Measurements from ENCODE around the gene TRIM2. TPM values are rescaled to one million over a fixed set of nuclear protein-coding genes. Genes with fewer than 3 reads are reported as not detected.

TRIM2 gene
- total RNA-seq, 3 donors from 2014 or later: 26.7 to 109 (median 52.4) TPM

DNA sequence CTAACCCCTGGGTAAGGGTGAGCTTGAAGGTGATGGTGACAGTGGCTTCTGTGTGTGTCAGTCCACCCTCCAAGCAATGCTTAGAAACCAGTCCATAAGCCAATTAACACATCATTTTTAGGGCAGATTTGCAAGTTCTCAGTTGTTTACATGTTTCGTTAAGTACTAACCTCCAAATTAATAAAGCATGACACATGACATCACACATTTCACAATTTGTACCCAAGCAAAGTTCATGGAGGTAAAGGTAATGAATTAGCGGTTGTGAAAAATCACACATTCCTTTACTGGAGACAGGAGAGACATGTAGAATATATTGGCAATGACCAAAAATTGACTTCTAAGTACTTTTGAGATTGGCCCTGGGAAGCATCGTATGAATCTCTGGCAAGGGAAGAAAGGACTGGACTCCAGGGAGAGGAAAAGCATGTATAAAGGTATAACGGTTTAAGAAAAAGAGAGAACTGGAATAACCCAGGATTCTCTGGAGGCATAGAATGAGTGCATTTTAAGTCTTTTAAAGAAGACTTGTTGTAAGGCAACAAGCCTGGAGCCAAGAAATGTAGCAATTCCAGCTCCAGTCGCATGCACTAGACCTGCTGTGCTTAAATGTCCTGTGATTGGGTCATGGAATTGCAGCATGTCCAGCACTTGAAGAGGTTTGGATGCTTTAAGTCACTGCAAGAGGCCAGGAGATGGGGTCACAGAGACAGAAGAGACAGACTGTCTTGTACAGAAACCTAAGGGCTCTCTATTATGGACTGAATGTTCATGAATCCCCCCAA is 34.1 kb downstream of the TRIM2 start:
- Histone ChIP-seq H3K4me1 (peaks cover 4 to 12% of the 10 kb centered on the region in 2 donors), H3K27me3 (no peaks in the 10 kb centered on the region), H3K4me3 (no peak overlapping the region), H3K36me3 (no peaks in the 10 kb centered on the region), H3K27ac (no peak overlapping the region), H3K9me3 (no peaks in the 10 kb centered on the region)
- TF ChIP-seq, protein P1, sequence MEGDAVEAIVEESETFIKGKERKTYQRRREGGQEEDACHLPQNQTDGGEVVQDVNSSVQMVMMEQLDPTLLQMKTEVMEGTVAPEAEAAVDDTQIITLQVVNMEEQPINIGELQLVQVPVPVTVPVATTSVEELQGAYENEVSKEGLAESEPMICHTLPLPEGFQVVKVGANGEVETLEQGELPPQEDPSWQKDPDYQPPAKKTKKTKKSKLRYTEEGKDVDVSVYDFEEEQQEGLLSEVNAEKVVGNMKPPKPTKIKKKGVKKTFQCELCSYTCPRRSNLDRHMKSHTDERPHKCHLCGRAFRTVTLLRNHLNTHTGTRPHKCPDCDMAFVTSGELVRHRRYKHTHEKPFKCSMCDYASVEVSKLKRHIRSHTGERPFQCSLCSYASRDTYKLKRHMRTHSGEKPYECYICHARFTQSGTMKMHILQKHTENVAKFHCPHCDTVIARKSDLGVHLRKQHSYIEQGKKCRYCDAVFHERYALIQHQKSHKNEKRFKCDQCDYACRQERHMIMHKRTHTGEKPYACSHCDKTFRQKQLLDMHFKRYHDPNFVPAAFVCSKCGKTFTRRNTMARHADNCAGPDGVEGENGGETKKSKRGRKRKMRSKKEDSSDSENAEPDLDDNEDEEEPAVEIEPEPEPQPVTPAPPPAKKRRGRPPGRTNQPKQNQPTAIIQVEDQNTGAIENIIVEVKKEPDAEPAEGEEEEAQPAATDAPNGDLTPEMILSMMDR (IDR thresholded peaks at IDR 0.05): no peak
- TF ChIP-seq POLR2A (IDR thresholded peaks at IDR 0.05) (no peak), POLR2AphosphoS5 (IDR thresholded peaks at IDR 0.05) (no peak)
- intact Hi-C loops (cut with DNase I; ENCODE audit: low total_unique reads): loop anchor here (10.0 kb wide), 1 partner anchor 76 kb away; no protein-coding TSS in a partner anchor
- DNase-seq (ENCODE audit: low spot score in 2 of 2): no peak

DNA sequence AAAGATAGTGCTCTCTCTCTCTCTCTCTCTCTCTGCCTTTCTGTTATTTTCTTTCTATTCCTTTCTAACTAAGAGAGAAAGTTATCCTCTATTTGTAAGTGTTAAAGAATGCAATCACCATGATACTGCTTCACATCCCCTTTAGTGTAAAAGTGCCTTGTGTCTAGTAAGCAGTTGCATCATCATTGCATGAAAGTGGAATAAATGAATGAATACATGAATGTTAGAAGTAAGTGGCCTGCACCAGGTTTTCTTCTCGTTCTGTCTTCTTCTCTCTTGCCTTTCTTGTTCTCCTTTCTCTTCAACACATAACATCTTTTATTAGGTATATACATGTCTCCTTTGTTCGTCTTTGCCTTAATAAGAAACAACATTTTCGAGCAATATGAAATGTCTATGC is 35.2 kb downstream of the TRIM2 start:
- H3K9me3 ChIP-seq: no peaks in the 10 kb centered on the region
- no peaks in the 10 kb centered on the region for H3K27me3 ChIP-seq
- peaks cover 0 to 3% of the 10 kb centered on the region in 2 donors for H3K4me1 ChIP-seq
- TF ChIP-seq, protein P1 (IDR thresholded peaks at IDR 0.05): no peak
- no peak for TF ChIP-seq POLR2A (IDR thresholded peaks at IDR 0.05)
- no peak for TF ChIP-seq POLR2AphosphoS5 (IDR thresholded peaks at IDR 0.05)
- H3K27ac ChIP-seq: no peak overlapping the region
- no peaks in the 10 kb centered on the region for H3K36me3 ChIP-seq
- intact Hi-C loops (cut with DNase I; ENCODE audit: low total_unique reads): loop anchor here (10.0 kb wide), 1 partner anchor 75 kb away; no protein-coding TSS in a partner anchor
- no peak for DNase-seq (ENCODE audit: low spot score in 2 of 2)
- no peak overlapping the region for H3K4me3 ChIP-seq

DNA sequence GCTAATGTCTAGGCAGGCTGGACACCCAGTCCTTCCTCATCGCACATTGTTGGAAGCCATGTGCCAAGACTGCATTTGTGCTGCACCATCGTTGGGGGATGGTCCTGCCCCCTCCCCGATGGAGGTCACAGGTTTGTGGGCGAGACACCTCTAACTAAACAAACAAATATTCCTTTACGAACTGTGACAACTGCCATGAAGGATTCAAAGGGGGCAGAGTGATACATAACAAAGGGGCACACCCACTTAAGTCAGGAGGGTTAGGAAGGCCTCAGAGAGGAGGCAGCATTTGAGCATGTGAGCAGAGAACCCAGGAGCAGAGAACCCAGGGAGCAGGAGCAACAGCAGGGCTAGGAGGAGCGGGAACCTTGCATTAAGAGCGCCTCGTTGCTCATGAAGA is 37.1 kb downstream of the TRIM2 start:
- no peak for DNase-seq (ENCODE audit: low spot score in 2 of 2)
- Histone ChIP-seq H3K4me3 (no peak overlapping the region), H3K9me3 (no peaks in the 10 kb centered on the region), H3K27ac (no peak overlapping the region), H3K36me3 (no peaks in the 10 kb centered on the region), H3K4me1 (no peaks in the 10 kb centered on the region), H3K27me3 (no peaks in the 10 kb centered on the region)
- TF ChIP-seq POLR2AphosphoS5 (IDR thresholded peaks at IDR 0.05) (no peak), POLR2A (IDR thresholded peaks at IDR 0.05) (no peak)
- TF ChIP-seq, protein P1 (IDR thresholded peaks at IDR 0.05): no peak
- intact Hi-C loops (cut with DNase I; ENCODE audit: low total_unique reads): no loop called here

DNA sequence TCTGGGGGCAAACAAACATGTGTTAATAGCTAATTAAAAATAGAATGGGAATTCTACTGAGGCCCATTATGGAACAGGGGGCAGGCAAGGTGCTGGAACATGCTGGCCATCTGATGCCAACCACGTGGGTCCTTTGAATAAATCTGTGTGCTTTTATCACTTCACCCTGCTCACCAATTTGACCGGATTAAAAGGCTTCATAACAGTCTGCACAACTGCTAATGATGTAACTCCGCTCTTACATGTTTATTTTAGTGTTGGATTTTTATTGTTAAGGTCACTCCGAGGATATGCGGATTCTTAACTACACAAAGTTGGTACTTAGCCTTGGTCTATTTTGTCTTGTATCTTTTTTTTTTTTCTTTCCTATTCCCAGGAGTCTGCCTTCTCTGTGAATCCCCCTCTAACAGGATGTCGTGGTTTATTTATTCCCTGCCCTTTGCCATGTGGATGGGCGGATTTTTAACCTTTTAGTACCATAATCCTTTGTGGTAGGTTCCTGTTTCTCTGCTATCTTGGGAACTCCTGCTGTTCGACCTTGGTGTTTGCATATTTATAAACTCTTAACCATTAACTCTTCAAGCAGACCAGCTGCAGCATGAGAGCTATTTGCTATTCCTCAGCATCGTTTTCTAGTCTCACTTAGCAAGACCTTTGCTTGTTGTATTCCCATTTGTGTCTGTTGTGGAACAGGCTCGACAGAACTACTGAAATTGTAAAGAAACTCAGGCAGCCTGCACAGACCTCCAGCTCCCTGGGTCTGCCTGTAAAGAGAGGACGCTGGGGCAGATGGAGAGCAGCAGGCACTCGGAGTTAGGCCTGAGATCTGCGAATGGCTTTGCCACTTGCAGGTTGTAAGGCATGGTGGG is 38.0 kb downstream of the TRIM2 start:
- intact Hi-C loops (cut with DNase I; ENCODE audit: low total_unique reads): no loop called here
- Histone ChIP-seq H3K36me3 (no peaks in the 10 kb centered on the region), H3K9me3 (no peaks in the 10 kb centered on the region), H3K27me3 (no peaks in the 10 kb centered on the region), H3K4me3 (no peak overlapping the region), H3K27ac (no peak overlapping the region), H3K4me1 (no peaks in the 10 kb centered on the region)
- DNase-seq (ENCODE audit: low spot score in 2 of 2): no peak
- TF ChIP-seq POLR2AphosphoS5 (IDR thresholded peaks at IDR 0.05) (no peak), POLR2A (IDR thresholded peaks at IDR 0.05) (no peak)
- TF ChIP-seq, protein P1 (IDR thresholded peaks at IDR 0.05): no peak
